OCI-LY7 (cell line): Measurements from ENCODE around the gene DOCK1.

Source experiments
- CTCF ChIP-seq: fragments of 200-600 bp; sonication (generic); conservative IDR thresholded peaks from 2 replicates; pipeline ENCODE4 v1.5.1; 2014; ENCODE audit warnings: mild to moderate bottlenecking, antibody characterized with exemption, low read length, moderate library complexity, mixed read lengths
- EZH2phosphoT487 ChIP-seq: fragments of 200-600 bp; sonication (generic); IDR thresholded peaks from 2 replicates; pipeline ENCODE4 v1.6.1; 2018; ENCODE audit warnings: low read depth, borderline replicate concordance, mild to moderate bottlenecking, mixed run types, antibody characterized with exemption, low read length, moderate library complexity, mixed read lengths

GRCh38 chr10:127227663-127228062 is 322.4 kb downstream of the DOCK1 start:
- no peak for TF ChIP-seq CTCF
- TF ChIP-seq EZH2phosphoT487 = no peak
